ENCODE results near the gene E2F2.

- TF ChIP-seq ZNF707 (tag by site-specific recombination; IDR thresholded peaks at IDR 0.05): no peak
- TF ChIP-seq CTCF (tag by site-specific recombination; IDR thresholded peaks at IDR 0.05): no peak
Measured at GRCh38 chr1:23578311-23578996, 47.4 kb upstream of the E2F2 start.
